Endothelial cell of umbilical vein (primary cell): Measurements from ENCODE around the gene WDHD1.

Source experiments
- EZH2 ChIP-seq: IDR thresholded peaks from 2 replicates; pipeline ENCODE4 v1.6.1; 2012; ENCODE audit warnings: borderline replicate concordance, low read depth, mild to moderate bottlenecking, moderate library complexity, low read length, inconsistent platforms; ENCODE audit not compliant: severe bottlenecking
- FOS ChIP-seq: IDR thresholded peaks from 2 replicates; pipeline ENCODE4 v1.6.1; 2011; ENCODE audit warnings: mild to moderate bottlenecking, low read length, moderate library complexity, borderline replicate concordance; ENCODE audit not compliant: insufficient read depth
- JUN ChIP-seq: IDR thresholded peaks from 2 replicates; pipeline ENCODE4 v1.6.1; 2011; ENCODE audit warnings: borderline replicate concordance, low read depth; ENCODE audit not compliant: insufficient read length, insufficient read depth
- MYC ChIP-seq: IDR thresholded peaks from one replicate; pipeline ENCODE4 v1.6.1; 2011; ENCODE audit warnings: mild to moderate bottlenecking, low read depth, low read length
- POLR2AphosphoS5 ChIP-seq: IDR thresholded peaks from 2 replicates; pipeline ENCODE4 v1.6.1; 2012; ENCODE audit warnings: low read depth, mild to moderate bottlenecking, control low read depth, low read length, moderate library complexity; ENCODE audit not compliant: insufficient read depth
- TF ChIP-seq, protein P1 (sequence below), 2 donors: IDR thresholded peaks; 1 replicate in 1 of 2; 2 replicates in 1 of 2; pipeline ENCODE4 v1.5.1; 2011; ENCODE audit warnings: low read length in 2 of 2, mild to moderate bottlenecking in 2 of 2, moderate library complexity in 2 of 2, control low read depth in 1 of 2, inconsistent platforms in 1 of 2, low read depth in 1 of 2; ENCODE audit not compliant: insufficient read depth in 1 of 2; ENCODE audit errors: extremely low read depth in 1 of 2
- TF ChIP-seq, protein P2 (sequence below): IDR thresholded peaks from 2 replicates; pipeline ENCODE4 v1.6.1; 2011; ENCODE audit not compliant: insufficient read depth, insufficient read length

DNA sequence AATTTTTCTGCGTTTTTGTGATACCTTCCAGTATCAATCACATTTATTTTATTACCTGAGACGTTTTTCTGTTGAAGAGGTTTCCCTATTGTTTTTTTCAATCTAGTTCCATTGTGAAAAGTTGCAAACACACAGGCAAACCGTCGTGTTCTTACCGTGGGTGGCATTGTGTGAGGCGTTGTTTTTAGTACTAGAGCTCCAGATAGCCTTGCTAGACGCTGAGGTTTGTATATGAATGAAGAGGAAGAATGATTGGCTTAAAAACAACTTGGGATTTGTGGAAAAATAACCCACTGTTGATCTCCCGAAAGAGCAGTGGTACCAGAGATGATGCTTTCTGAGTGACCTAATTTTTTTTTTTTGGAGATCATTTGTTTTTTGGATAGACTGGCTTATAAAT is 1.2 kb upstream of the WDHD1 start:
- TF ChIP-seq, protein P1, sequence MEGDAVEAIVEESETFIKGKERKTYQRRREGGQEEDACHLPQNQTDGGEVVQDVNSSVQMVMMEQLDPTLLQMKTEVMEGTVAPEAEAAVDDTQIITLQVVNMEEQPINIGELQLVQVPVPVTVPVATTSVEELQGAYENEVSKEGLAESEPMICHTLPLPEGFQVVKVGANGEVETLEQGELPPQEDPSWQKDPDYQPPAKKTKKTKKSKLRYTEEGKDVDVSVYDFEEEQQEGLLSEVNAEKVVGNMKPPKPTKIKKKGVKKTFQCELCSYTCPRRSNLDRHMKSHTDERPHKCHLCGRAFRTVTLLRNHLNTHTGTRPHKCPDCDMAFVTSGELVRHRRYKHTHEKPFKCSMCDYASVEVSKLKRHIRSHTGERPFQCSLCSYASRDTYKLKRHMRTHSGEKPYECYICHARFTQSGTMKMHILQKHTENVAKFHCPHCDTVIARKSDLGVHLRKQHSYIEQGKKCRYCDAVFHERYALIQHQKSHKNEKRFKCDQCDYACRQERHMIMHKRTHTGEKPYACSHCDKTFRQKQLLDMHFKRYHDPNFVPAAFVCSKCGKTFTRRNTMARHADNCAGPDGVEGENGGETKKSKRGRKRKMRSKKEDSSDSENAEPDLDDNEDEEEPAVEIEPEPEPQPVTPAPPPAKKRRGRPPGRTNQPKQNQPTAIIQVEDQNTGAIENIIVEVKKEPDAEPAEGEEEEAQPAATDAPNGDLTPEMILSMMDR (IDR thresholded peaks at IDR 0.05; ENCODE audit: extremely low read depth in 1 of 2, insufficient read depth in 1 of 2, low read depth in 1 of 2, low read length in 2 of 2) = no peak
- TF ChIP-seq EZH2 (no peak), POLR2AphosphoS5 (no peak), MYC (no peak), FOS (no peak), JUN (no peak)
- TF ChIP-seq, protein P2, sequence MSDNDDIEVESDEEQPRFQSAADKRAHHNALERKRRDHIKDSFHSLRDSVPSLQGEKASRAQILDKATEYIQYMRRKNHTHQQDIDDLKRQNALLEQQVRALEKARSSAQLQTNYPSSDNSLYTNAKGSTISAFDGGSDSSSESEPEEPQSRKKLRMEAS = no peak
